HG03378 (cell line): ENCODE measurements around the gene KRTAP10-6.
"Not testable (repeated sequence)": the region's sequence is repeated elsewhere in the genome, so short reads cannot be mapped to it uniquely, and the experiment has no call there.

Experiments used
- ATAC-seq: cut with Tn5 transposase; IDR thresholded peaks from one replicate; pipeline ENCODE4 v1.9.1; 2021; ENCODE audit warnings: mild to moderate bottlenecking, moderate library complexity; ENCODE audit not compliant: unreplicated experiment

Gene KRTAP10-6

GRCh38 chr21:44564099-44564498 is 28.2 kb downstream of the KRTAP10-6 start:
- ATAC-seq: no peak

- no peak for ATAC-seq
Observed at GRCh38 chr21:44558695-44559094, 33.6 kb downstream of the KRTAP10-6 start, which contains the start of gene KRTAP10-3. KRTAP10-3 (minus strand) TSS chr21:44558795; CDS start chr21:44558715, 80 bp downstream.

GRCh38 chr21:44558329-44558675 is 34.0 kb downstream of the KRTAP10-6 start:
- not testable (repeated sequence) for ATAC-seq

GRCh38 chr21:44557491-44558328 is 34.6 kb downstream of the KRTAP10-6 start:
- no peak for ATAC-seq

GRCh38 chr21:44556879-44557278 is 35.4 kb downstream of the KRTAP10-6 start:
- ATAC-seq: no peak

- ATAC-seq: no peak
Observed at GRCh38 chr21:44555200-44555875, 37.0 kb downstream of the KRTAP10-6 start.

- ATAC-seq: no peak
Observed at GRCh38 chr21:44552681-44553080, 39.6 kb downstream of the KRTAP10-6 start.

GRCh38 chr21:44552136-44552535 is 40.2 kb downstream of the KRTAP10-6 start:
- no peak for ATAC-seq

- no peak for ATAC-seq
Observed at GRCh38 chr21:44551340-44551961, 40.9 kb downstream of the KRTAP10-6 start, which contains the start of gene KRTAP10-2. KRTAP10-2 (minus strand) TSS chr21:44551505; CDS start chr21:44551458, 47 bp downstream.

- no peak for ATAC-seq
Observed at GRCh38 chr21:44550807-44551206, 41.5 kb downstream of the KRTAP10-6 start.

- ATAC-seq: not testable (repeated sequence)
Observed at GRCh38 chr21:44550285-44550684, 42.0 kb downstream of the KRTAP10-6 start.

GRCh38 chr21:44549525-44550211 is 42.6 kb downstream of the KRTAP10-6 start:
- no peak for ATAC-seq

- ATAC-seq: no peak
Observed at GRCh38 chr21:44548922-44549321, 43.4 kb downstream of the KRTAP10-6 start.

GRCh38 chr21:44548381-44548780 is 43.9 kb downstream of the KRTAP10-6 start:
- no peak for ATAC-seq

- no peak for ATAC-seq
Observed at GRCh38 chr21:44547656-44548331, 44.5 kb downstream of the KRTAP10-6 start.

GRCh38 chr21:44544566-44544965 is 47.7 kb downstream of the KRTAP10-6 start:
- ATAC-seq: no peak

GRCh38 chr21:44542716-44543115 is 49.6 kb downstream of the KRTAP10-6 start:
- no peak for ATAC-seq
